ENCODE measurements around the gene SFTPD.

GRCh38 chr10:79979976-79980687, 31.2 kb upstream of the SFTPD start:
- no peak for TF ChIP-seq EP300 (IDR thresholded peaks at IDR 0.05)
- TF ChIP-seq, protein P1, sequence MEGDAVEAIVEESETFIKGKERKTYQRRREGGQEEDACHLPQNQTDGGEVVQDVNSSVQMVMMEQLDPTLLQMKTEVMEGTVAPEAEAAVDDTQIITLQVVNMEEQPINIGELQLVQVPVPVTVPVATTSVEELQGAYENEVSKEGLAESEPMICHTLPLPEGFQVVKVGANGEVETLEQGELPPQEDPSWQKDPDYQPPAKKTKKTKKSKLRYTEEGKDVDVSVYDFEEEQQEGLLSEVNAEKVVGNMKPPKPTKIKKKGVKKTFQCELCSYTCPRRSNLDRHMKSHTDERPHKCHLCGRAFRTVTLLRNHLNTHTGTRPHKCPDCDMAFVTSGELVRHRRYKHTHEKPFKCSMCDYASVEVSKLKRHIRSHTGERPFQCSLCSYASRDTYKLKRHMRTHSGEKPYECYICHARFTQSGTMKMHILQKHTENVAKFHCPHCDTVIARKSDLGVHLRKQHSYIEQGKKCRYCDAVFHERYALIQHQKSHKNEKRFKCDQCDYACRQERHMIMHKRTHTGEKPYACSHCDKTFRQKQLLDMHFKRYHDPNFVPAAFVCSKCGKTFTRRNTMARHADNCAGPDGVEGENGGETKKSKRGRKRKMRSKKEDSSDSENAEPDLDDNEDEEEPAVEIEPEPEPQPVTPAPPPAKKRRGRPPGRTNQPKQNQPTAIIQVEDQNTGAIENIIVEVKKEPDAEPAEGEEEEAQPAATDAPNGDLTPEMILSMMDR (IDR thresholded peaks at IDR 0.05), result no peak
- TF ChIP-seq POLR2A (IDR thresholded peaks at IDR 0.05), result no peak
- no peak for TF ChIP-seq POLR2AphosphoS5 (IDR thresholded peaks at IDR 0.05)
